Neuron (in vitro differentiated cells): ENCODE data around the gene TTLL8.

Experiments
- H2AFZ ChIP-seq: one replicate; pipeline ENCODE4 v1.6.1; 2013; ENCODE audit warnings: low read depth, mild to moderate bottlenecking, inconsistent platforms, low read length, moderate library complexity
- H3K27me3 ChIP-seq: one replicate; pipeline ENCODE4 v1.6.1; 2013; ENCODE audit warnings: low read length; ENCODE audit not compliant: insufficient read depth
- H3K36me3 ChIP-seq: one replicate; pipeline ENCODE4 v1.6.1; 2013; ENCODE audit warnings: low read length; ENCODE audit not compliant: insufficient read depth
- H3K4me1 ChIP-seq: one replicate; pipeline ENCODE4 v1.6.1; 2013; ENCODE audit warnings: low read length; ENCODE audit not compliant: insufficient read depth
- H3K4me3 ChIP-seq: 2 replicates; pipeline ENCODE4 v1.5.1; 2013; ENCODE audit warnings: mild to moderate bottlenecking, low read length, moderate library complexity
- H3K9me3 ChIP-seq: one replicate; pipeline ENCODE4 v1.6.1; 2013; ENCODE audit warnings: low read length

The TTLL8 gene

DNA sequence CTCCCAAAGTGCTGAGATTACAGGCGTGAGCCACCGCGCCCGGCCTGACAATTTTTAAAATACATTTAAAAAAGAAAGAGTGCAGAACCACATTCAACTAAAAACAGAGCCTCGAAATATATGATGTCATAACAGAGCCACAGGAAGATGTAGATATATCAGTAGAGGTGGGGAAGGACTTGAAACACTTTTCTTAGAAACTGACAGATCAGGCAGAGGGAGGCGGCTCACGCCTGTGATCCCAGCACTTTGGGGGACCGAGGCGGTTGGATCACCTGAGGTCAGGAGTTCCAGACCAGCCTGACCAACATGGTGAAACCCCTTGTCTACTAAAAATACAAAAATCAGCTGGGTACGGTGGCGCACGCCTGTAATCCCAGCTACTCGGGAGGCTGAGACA lies 20.1 kb upstream of the TTLL8 start:
- Histone ChIP-seq H3K36me3 (no peaks in the 10 kb centered on the region), H3K9me3 (no peaks in the 10 kb centered on the region), H3K4me3 (no peak overlapping the region), H3K4me1 (peaks cover 5% of the 10 kb centered on the region), H2AFZ (no peak overlapping the region), H3K27me3 (no peaks in the 10 kb centered on the region)

DNA sequence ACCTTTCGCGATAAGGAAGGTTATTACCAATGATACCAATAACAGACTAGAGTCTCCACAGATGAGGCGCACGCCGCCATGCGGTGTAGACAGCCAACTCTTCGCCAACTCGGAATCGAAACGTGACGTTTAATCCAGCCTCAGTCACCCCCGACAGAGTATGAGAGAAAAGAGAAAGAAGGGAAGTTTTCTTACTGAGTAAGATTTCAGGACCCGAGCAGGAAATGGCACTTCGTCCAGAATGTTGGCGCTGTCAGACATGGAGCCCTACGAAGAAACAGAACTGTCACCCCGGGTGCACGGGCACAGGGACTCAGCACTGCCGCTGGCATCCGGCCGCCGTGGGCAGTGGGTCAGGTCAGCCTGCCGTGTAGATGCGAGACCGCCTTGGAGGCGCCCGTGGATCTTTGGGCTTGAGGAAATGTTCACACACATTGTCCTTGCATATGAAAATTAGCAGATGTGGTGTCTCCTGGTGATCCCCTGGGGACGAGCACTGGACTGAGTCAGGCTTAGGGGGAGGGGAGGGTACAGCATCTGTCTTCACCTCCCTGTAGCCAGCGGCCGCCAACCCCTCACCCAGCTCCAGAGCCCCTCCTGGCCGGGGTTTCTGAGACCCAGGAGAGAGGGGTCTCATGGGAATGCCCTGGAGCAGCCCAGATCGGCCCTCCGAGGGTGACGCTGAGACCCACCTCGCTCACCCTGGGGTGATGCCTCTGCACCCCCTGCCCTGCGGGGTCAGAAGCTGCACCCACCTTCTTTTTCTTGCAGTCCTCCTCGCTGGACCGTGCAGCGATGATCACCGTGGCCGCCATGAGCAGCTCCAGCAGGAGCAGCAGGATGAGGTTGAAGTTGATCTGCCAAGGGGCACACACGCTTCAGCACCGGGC lies 18.8 kb upstream of the TTLL8 start:
- Histone ChIP-seq H3K27me3 (no peaks in the 10 kb centered on the region), H3K9me3 (no peaks in the 10 kb centered on the region), H3K4me3 (no peak overlapping the region), H3K36me3 (no peaks in the 10 kb centered on the region), H3K4me1 (peaks cover 4% of the 10 kb centered on the region), H2AFZ (no peak overlapping the region)

DNA sequence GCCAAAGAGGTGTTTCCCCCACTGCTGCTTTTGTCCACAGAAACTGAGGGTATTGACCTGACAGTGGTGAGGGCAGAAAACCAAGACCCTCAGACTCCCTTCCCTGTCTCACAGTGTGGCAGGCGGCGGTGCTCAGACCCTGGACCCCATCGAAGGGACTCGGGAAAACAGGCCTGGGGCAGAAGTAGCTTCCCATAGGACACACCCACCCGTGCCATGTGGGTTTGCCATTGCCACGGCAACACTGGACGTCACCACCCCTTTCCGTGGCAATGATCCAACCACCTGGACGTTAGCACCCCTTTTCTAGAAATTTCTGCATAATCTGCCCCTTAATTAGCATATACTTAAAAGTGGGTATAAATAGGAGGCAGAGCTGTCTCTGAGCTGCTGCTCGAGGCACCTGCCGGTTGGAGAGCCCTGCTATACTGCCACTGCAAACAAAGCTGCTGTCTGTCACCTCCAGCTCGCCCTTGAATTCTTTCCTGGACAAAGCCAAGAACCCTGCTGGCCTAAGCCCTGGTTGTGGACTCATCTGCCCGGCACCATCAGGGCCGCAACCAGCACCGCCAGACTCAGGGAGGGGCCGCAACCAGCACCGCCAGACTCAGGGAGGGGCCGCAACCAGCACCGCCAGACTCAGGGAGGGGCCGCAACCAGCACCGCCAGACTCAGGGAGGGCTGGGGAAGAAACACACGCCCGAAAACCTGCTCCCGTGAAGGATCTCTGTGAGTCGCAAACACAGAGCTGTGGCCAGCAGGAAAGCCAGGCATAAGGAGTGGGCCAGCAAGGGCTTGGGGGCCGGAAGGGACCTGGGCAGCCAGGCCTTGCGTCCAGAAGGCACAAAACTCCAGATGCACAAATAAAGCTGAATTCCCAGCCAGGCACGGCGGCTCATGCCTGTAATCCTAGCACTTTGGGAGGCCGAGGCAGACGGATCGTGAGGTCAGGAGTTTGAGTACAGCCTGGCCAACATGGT lies 16.7 kb upstream of the TTLL8 start:
- no peak overlapping the region for H2AFZ ChIP-seq
- H3K9me3 ChIP-seq = no peaks in the 10 kb centered on the region
- H3K4me3 ChIP-seq = no peak overlapping the region
- H3K4me1 ChIP-seq = peaks cover 4% of the 10 kb centered on the region
- H3K36me3 ChIP-seq = no peaks in the 10 kb centered on the region
- H3K27me3 ChIP-seq = no peaks in the 10 kb centered on the region

DNA sequence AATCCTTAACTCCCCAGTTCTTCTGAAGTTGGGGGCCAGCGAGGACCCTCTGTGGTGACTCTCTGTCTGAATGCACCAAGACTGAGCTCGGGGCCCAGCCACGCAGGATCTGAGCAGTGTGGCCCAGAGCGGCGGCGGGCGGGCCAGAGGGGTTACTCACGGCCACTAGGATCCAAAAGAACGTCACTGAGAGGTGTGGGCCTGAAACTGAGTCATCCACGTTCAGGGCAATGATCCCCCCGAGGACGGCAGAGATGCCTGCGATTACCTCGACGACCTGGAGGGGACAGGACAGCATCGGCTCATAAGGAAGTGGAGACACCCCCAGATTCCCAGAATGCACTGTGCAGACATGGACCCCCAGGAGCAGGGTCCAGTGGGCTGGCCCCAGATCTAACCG lies 16.0 kb upstream of the TTLL8 start:
- no peaks in the 10 kb centered on the region for H3K36me3 ChIP-seq
- H2AFZ ChIP-seq = no peak overlapping the region
- H3K9me3 ChIP-seq = no peaks in the 10 kb centered on the region
- peaks cover 4% of the 10 kb centered on the region for H3K4me1 ChIP-seq
- H3K4me3 ChIP-seq = no peak overlapping the region
- H3K27me3 ChIP-seq = no peaks in the 10 kb centered on the region

DNA sequence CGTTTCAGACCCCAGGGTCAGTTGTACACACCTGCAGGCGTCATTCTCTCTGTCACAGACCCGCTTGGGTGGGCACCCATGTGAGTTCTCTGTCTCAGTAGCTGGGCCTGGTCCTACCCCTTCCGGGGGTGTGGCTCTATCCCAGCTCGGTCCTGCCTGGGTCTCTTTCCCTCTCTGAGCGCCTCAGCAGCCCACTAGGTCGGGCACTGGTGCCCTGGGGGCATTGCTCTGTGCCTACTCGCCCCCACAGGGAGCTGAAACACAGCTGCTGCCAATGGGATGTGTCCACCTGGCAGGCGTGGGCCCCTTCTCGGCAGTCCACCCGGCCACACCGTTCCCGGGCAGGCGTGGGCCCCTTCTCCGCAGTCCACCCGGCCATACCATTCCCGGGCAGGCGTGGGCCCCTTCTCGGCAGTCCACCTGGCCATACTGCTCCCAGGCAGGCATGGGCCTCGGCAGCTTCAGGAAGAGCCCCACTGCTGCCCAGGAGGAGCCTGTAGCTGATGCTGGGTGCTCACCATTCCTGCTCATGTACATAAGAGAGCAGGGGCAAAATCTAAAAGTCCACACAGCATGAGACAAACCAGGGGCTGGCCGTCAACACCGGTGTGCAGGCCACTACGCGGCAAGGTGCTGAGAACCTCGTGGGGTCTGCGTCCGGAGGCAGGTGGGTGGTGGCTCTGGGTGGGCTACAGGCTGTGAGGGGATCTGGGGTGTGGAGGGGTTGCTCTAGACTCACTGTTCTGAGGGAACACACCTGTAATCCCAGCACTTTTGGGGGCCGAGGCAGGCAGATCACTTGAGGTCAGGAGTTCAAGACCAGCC lies 14.8 kb upstream of the TTLL8 start:
- H2AFZ ChIP-seq = no peak overlapping the region
- no peaks in the 10 kb centered on the region for H3K9me3 ChIP-seq
- H3K4me3 ChIP-seq = no peak overlapping the region
- H3K36me3 ChIP-seq = no peaks in the 10 kb centered on the region
- no peaks in the 10 kb centered on the region for H3K27me3 ChIP-seq
- H3K4me1 ChIP-seq = peaks cover 4% of the 10 kb centered on the region

DNA sequence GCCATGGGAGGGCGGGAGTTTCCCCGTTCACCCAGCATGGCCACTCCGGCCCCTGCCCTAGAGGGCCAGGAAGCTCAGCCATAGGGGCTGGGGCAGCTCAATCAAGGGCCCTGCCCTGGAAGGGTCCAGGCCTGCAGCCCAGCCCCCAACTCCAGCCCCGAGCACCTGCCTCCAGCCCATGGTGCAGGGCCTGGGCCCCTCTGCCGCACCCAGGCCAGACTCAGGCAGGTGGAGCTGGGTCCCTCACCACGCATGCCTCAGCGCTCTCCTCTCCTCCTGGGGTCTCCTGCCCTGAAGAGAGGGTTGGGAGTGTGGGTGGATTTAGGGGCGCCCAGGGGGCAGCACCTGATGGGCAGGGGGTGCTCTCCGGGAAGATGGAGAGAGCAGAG lies 14.1 kb upstream of the TTLL8 start:
- Histone ChIP-seq H2AFZ (no peak overlapping the region), H3K27me3 (no peaks in the 10 kb centered on the region), H3K9me3 (no peaks in the 10 kb centered on the region), H3K36me3 (no peaks in the 10 kb centered on the region), H3K4me3 (no peak overlapping the region), H3K4me1 (peaks cover 4% of the 10 kb centered on the region)

DNA sequence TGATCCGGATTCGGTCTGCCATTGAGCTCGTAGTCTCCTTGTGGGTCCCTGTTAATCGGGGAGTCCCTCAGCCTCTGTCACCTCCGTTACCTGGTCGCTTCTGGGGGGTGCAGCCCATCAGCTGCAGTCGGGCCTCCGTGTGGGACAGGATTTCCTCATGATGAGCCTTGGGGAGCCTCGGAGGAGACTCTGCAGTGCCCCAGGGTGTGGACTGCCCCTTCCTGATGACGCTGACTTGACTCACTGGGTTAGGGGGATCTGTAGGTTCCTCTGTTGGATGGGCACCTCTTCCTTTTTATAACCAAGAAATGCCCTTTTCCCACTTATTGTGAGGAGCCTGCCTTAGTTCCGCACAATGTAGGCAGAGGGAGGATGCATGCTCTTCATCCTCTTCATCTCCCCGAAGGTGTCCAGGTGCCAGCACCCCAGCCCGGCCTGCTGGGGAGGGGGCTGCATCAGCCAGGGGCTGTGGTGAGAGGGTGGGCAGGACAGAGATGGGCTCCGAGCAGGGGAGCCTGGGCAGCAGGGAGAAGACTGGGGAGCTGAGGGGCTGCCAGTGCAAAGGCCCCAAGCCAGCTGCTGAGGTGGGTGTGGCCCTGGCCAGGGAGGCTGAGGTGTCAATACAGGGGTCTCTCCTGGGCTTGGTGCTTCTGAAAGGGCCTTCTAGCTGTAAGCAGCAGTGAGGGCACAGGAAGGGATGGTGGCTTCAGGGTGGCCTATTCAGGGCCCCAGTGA lies 13.5 kb upstream of the TTLL8 start:
- Histone ChIP-seq H3K4me3 (no peak overlapping the region), H3K4me1 (peaks cover 4% of the 10 kb centered on the region), H3K27me3 (no peaks in the 10 kb centered on the region), H3K9me3 (no peaks in the 10 kb centered on the region), H3K36me3 (no peaks in the 10 kb centered on the region), H2AFZ (no peak overlapping the region)

DNA sequence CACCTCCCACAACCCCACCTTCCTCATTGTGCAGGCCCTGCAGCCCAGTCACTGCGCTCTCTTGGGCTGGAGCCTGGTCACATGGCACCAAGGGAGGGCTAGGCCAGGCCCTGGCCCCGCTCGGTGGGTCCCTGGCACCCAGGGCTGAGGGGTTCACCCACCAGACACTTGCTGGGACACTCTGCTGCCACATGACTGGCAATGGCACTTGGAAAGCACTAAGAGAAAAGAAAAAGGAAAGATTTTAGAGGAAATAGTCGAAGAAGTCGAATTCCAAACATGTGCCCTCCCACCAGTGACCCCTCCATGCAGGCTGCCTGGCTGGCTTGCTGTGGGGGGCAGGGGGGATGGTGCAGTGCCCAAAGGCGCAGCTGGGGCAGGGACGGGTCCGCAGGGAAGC lies 12.3 kb upstream of the TTLL8 start:
- H3K9me3 ChIP-seq = no peaks in the 10 kb centered on the region
- no peak overlapping the region for H2AFZ ChIP-seq
- H3K27me3 ChIP-seq = no peaks in the 10 kb centered on the region
- H3K4me3 ChIP-seq = no peak overlapping the region
- H3K36me3 ChIP-seq = no peaks in the 10 kb centered on the region
- H3K4me1 ChIP-seq = no peaks in the 10 kb centered on the region

DNA sequence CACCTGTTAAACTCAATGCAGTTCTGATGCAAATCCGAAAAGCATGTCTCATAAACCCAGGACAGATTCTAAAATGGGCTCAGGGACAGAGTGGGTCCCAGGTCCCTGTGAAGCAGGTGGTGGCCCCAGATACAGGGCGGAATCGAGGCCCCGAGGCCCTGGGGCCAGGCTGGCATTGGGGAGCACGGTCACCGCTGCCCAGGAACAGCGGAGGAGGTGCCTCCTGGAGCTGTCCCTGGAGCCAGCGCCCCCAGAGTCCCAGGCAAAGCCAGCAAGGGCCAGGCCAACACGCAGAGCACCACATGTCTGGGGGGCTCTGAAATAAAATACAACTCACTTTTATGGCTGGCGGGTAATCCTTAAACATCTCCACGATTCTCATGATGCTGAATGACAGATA lies 10.0 kb upstream of the TTLL8 start:
- H3K9me3 ChIP-seq = no peaks in the 10 kb centered on the region
- H3K36me3 ChIP-seq = no peaks in the 10 kb centered on the region
- H2AFZ ChIP-seq = no peak overlapping the region
- no peak overlapping the region for H3K4me3 ChIP-seq
- H3K4me1 ChIP-seq = no peaks in the 10 kb centered on the region
- H3K27me3 ChIP-seq = no peaks in the 10 kb centered on the region

DNA sequence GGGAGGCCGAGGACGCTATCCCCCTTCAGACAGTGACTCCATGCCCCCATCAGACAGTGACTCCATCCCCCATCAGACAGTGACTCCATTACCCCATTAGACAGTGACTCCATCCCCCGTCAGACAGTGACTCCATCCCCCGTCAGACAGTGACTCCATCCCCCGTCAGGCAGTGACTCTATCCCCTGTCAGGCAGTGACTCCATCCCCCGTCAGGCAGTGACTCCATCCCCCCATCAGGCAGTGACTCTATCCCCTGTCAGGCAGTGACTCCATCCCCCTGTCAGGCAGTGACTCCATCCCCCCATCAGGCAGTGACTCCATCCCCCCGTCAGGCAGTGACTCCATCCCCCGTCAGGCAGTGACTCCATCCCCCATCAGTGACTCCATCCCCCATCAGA lies 9.1 kb upstream of the TTLL8 start:
- Histone ChIP-seq H3K36me3 (no peaks in the 10 kb centered on the region), H3K4me3 (no peak overlapping the region), H3K4me1 (no peaks in the 10 kb centered on the region)

DNA sequence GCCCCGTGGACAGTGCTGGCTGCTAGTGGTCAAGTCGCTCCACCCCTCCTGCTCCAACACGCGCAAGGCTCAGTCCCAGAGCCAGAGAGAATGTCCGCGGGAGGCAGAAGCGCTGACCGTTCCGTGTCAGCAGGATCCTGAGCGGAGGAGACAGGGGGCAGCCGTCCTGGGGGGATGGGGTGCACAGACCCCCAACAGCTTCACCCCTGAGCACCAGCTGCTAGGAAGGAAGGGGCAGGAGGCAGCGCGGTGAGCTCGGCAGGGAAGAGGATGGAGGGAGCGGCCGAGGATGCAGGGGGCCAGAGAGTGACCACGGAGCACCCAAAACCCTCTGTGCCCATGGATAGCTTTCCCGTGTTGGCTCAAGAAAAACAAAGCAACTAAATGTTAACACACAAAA lies 6.4 kb upstream of the TTLL8 start:
- no peak overlapping the region for H2AFZ ChIP-seq
- H3K36me3 ChIP-seq = no peaks in the 10 kb centered on the region
- H3K27me3 ChIP-seq = peaks cover 3% of the 10 kb centered on the region
- H3K4me3 ChIP-seq = no peak overlapping the region
- H3K4me1 ChIP-seq = peaks cover 2% of the 10 kb centered on the region
- no peaks in the 10 kb centered on the region for H3K9me3 ChIP-seq

More for the DNA sequence above, 9.1 kb upstream of the TTLL8 start:
- Histone ChIP-seq H3K27me3 (no peaks in the 10 kb centered on the region), H2AFZ (no peak overlapping the region), H3K9me3 (no peaks in the 10 kb centered on the region)
